Measurements from ENCODE around the gene SNORC.

DNA sequence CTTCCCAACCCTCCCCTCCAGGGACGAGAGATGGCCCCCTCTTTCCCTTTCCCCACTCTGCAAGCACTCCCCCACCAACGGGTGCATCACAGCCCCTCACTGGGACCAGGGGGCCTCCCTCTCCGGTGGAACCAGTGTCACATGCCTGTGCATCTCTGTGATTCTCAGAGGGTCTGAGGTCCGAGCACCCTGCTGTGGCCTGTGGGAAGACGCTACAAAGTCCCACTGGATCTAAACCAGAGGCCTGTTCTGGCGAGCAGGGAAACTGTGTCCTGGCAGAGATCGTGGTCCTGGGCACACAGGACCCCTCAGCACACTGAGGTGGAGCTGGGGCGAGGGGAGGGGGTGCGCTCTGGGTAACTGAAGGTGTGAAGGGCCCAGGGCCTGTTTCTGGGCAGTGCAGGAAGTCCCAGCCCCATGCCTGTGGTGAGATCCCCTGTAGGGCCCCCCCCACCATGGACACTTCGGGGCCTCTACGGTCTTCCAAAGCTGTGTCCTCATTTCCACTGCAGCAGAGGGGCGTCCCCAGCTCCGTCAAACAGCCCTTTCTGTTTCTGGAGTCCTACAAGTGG is 8.0 kb downstream of the SNORC start:
- no peak for TF ChIP-seq MAX (IDR thresholded peaks at IDR 0.05)
- TF ChIP-seq, protein P1, sequence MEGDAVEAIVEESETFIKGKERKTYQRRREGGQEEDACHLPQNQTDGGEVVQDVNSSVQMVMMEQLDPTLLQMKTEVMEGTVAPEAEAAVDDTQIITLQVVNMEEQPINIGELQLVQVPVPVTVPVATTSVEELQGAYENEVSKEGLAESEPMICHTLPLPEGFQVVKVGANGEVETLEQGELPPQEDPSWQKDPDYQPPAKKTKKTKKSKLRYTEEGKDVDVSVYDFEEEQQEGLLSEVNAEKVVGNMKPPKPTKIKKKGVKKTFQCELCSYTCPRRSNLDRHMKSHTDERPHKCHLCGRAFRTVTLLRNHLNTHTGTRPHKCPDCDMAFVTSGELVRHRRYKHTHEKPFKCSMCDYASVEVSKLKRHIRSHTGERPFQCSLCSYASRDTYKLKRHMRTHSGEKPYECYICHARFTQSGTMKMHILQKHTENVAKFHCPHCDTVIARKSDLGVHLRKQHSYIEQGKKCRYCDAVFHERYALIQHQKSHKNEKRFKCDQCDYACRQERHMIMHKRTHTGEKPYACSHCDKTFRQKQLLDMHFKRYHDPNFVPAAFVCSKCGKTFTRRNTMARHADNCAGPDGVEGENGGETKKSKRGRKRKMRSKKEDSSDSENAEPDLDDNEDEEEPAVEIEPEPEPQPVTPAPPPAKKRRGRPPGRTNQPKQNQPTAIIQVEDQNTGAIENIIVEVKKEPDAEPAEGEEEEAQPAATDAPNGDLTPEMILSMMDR (IDR thresholded peaks at IDR 0.05; ENCODE audit: low read depth, low read length, missing input control) = no peak

Data from liver (tissue), 2 donors.